GM23338 (cell line): ENCODE measurements around the gene PRR35. TPM values are rescaled to one million over a fixed set of nuclear protein-coding genes. Genes with fewer than 3 reads are reported as not detected.

ENCODE experiments used
- ATAC-seq: fragments of 200-7000 bp; cut with Tn5 transposase; 3 replicates; pipeline ENCODE4 v1.9.1; 2020
- DNase-seq: peaks from one replicate; pipeline ENCODE4 v3.0.0-alpha.2; 2015; ENCODE audit warnings: low spot score
- H2AFZ ChIP-seq: fragments of 200-600 bp; sonication (generic); 2 replicates; pipeline ENCODE4 v1.8.0; 2016; ENCODE audit warnings: antibody characterized with exemption, mild to moderate bottlenecking, moderate library complexity
- H3F3A ChIP-seq: fragments of 200-600 bp; sonication (generic); replicated peaks from 2 replicates; pipeline ENCODE4 v1.8.0; 2017; ENCODE audit warnings: antibody characterized with exemption, mixed run types, low read depth
- H3K27ac ChIP-seq: fragments of 200-600 bp; sonication (generic); 2 replicates; pipeline ENCODE4 v1.6.1; 2016; ENCODE audit warnings: low read depth
- H3K27me3 ChIP-seq: fragments of 200-600 bp; sonication (generic); 2 replicates; pipeline ENCODE4 v1.8.0; 2016; ENCODE audit warnings: mild to moderate bottlenecking, mixed run types, moderate library complexity; ENCODE audit not compliant: insufficient read depth
- H3K36me3 ChIP-seq: fragments of 200-600 bp; sonication (generic); 2 replicates; pipeline ENCODE4 v1.8.0; 2016; ENCODE audit warnings: mild to moderate bottlenecking; ENCODE audit not compliant: insufficient read depth
- H3K4me1 ChIP-seq: fragments of 200-600 bp; sonication (generic); 2 replicates; pipeline ENCODE4 v1.8.0; 2016; ENCODE audit warnings: mild to moderate bottlenecking, moderate library complexity; ENCODE audit not compliant: insufficient read depth
- H3K4me2 ChIP-seq: fragments of 200-600 bp; sonication (generic); 2 replicates; pipeline ENCODE4 v1.7.1; 2017; ENCODE audit warnings: mixed run types
- H3K4me3 ChIP-seq: fragments of 200-600 bp; sonication (generic); 2 replicates; pipeline ENCODE4 v1.6.1; 2016; ENCODE audit warnings: mixed run types
- H3K79me2 ChIP-seq: fragments of 200-600 bp; sonication (generic); replicated peaks from 2 replicates; pipeline ENCODE4 v1.8.0; 2017; ENCODE audit warnings: mild to moderate bottlenecking; ENCODE audit not compliant: insufficient read depth
- H3K9me2 ChIP-seq: fragments of 200-600 bp; sonication (generic); 2 replicates; pipeline ENCODE4 v1.8.0; 2017; ENCODE audit not compliant: insufficient read depth
- H4K20me1 ChIP-seq: fragments of 200-600 bp; sonication (generic); replicated peaks from 2 replicates; pipeline ENCODE4 v1.8.0; 2017; ENCODE audit warnings: mild to moderate bottlenecking; ENCODE audit not compliant: insufficient read depth
- H3K27ac Mint-ChIP-seq: 2 replicates; pipeline ENCODE4 v1.8.0; 2020; ENCODE audit warnings: inconsistent platforms, mild to moderate bottlenecking, moderate library complexity, mixed read lengths
- H3K27me3 Mint-ChIP-seq: 3 replicates; pipeline ENCODE4 v1.8.0; 2022; ENCODE audit warnings: low read depth, mild to moderate bottlenecking, moderate library complexity, mixed read lengths, inconsistent platforms; ENCODE audit not compliant: insufficient read depth, poor library complexity
- H3K36me3 Mint-ChIP-seq: 3 replicates; pipeline ENCODE4 v1.8.0; 2021; ENCODE audit warnings: low read depth, mild to moderate bottlenecking, inconsistent platforms, moderate library complexity, mixed read lengths
- H3K4me1 Mint-ChIP-seq: 3 replicates; pipeline ENCODE4 v1.8.0; 2020; ENCODE audit warnings: mild to moderate bottlenecking, inconsistent platforms, mixed read lengths
- H3K4me3 Mint-ChIP-seq: 3 replicates; pipeline ENCODE4 v1.8.0; 2021; ENCODE audit warnings: moderate library complexity, mild to moderate bottlenecking, inconsistent platforms, mixed read lengths
- H3K9me3 Mint-ChIP-seq: 3 replicates; pipeline ENCODE4 v1.8.0; 2020; ENCODE audit warnings: moderate library complexity, mild to moderate bottlenecking, inconsistent platforms, mixed read lengths
- CREB1 ChIP-seq: fragments of 250-450 bp; sonication (Bioruptor Pico); IDR thresholded peaks from 2 replicates; pipeline ENCODE4 v1.5.0; 2020; ENCODE audit warnings: low read depth, mild to moderate bottlenecking, moderate library complexity
- CTCF ChIP-seq, 2 experiments: fragments of 200-600 bp in 1 of 2; sonication (generic) in 1 of 2; conservative IDR thresholded peaks; 2 replicates each; pipeline versions ENCODE4 v1.5.1 to v1.6.1; 2016 to 2017; ENCODE audit warnings: antibody characterized with exemption in 2 of 2, low read depth in 2 of 2, mild to moderate bottlenecking in 2 of 2, moderate library complexity in 1 of 2
- EZH2 ChIP-seq: fragments of 200-600 bp; sonication (generic); IDR thresholded peaks from one replicate; pipeline ENCODE4 v1.8.0; 2017; ENCODE audit warnings: antibody characterized with exemption, mild to moderate bottlenecking, low read depth; ENCODE audit not compliant: unreplicated experiment
- EZH2phosphoT487 ChIP-seq: fragments of 200-600 bp; sonication (generic); IDR thresholded peaks from one replicate; pipeline ENCODE4 v1.8.1; 2018; ENCODE audit warnings: antibody characterized with exemption; ENCODE audit not compliant: unreplicated experiment
- JUNB ChIP-seq: IDR thresholded peaks from one replicate; pipeline ENCODE4 v1.6.1; 2016; ENCODE audit warnings: antibody characterized with exemption; ENCODE audit not compliant: unreplicated experiment
- NANOG ChIP-seq: IDR thresholded peaks from 2 replicates; pipeline ENCODE4 v1.6.1; 2016; ENCODE audit warnings: antibody characterized with exemption, borderline replicate concordance
- POLR2AphosphoS5 ChIP-seq: IDR thresholded peaks from 2 replicates; pipeline ENCODE4 v1.6.1; 2016; ENCODE audit warnings: antibody characterized with exemption, low read depth
- STAT1 ChIP-seq: IDR thresholded peaks from one replicate; pipeline ENCODE4 v1.6.1; 2016; ENCODE audit warnings: antibody characterized with exemption; ENCODE audit not compliant: unreplicated experiment
- ZNF114 ChIP-seq: fragments of 250-450 bp; sonication (Bioruptor Pico); IDR thresholded peaks from 2 replicates; pipeline ENCODE4 v1.5.0; 2020; ENCODE audit warnings: mild to moderate bottlenecking, moderate library complexity
- ZNF331 ChIP-seq: fragments of 250-450 bp; sonication (Bioruptor Pico); IDR thresholded peaks from 2 replicates; pipeline ENCODE4 v1.5.0; 2020; ENCODE audit warnings: low read depth, mild to moderate bottlenecking, moderate library complexity
- ZNF462 ChIP-seq: fragments of 250-450 bp; sonication (Bioruptor Pico); IDR thresholded peaks from 2 replicates; pipeline ENCODE4 v1.5.0; 2020; ENCODE audit warnings: mild to moderate bottlenecking, moderate library complexity
- polyA plus RNA-seq: library from polyadenylated mRNA; unstranded; fragments of >200 nt; fragmentation: Nextera tagmentation; extraction: Ambion mirVana; gene quantifications from 2 replicates; pipeline ENCODE4 v1.2.1, GENCODE V29; 2016
- total RNA-seq: library from RNA; depleted of rRNA; stranded (reverse); fragments of >200 nt; shearing (Covaris generic); gene quantifications from 2 replicates; pipeline ENCODE4 v1.2.3, GENCODE V29; 2014

The PRR35 gene
- total and polyA plus RNA-seq, 2 experiments from 2014 or later = 0.32 to 1.4 TPM

- Histone ChIP-seq H3K27ac (no peak overlapping the region), H3K4me2 (no peak overlapping the region), H3K27me3 (no peaks in the 10 kb centered on the region), H3K4me1 (peaks cover 6% of the 10 kb centered on the region; the same call in 1 of the 2 replicates), H3K9me2 (no peaks in the 10 kb centered on the region), H3K36me3 (no peaks in the 10 kb centered on the region), H3F3A (0 out of 2 replicates have a peak, but pooled peaks cover 8% of the 10 kb centered on the region), H3K4me3 (no peak overlapping the region), H4K20me1 (peaks cover 18% of the 10 kb centered on the region), H2AFZ (no peak overlapping the region), H3K79me2 (peaks cover 26% of the 10 kb centered on the region)
- peaks cover 5% of the 10 kb centered on the region; the same call in 2 of the 3 replicates for H3K36me3 Mint-ChIP-seq
- no peaks in the 10 kb centered on the region; the same call in 2 of the 3 replicates for H3K9me3 Mint-ChIP-seq
- H3K27ac Mint-ChIP-seq = no peak overlapping the region
- peak overlapping the region; percentile 86; the same call in 1 of the 3 replicates for H3K4me3 Mint-ChIP-seq
- peaks cover 15% of the 10 kb centered on the region for H3K27me3 Mint-ChIP-seq
- ATAC-seq = no peak
- no peak for DNase-seq
- peaks cover 22% of the 10 kb centered on the region for H3K4me1 Mint-ChIP-seq
- TF ChIP-seq CREB1 (CRISPR knock-in tag) = no peak
- no peak for TF ChIP-seq JUNB
- TF ChIP-seq EZH2phosphoT487 = no peak
Observed at GRCh38 chr16:525123-525519, 35.1 kb upstream of the PRR35 start.

GRCh38 chr16:525520-526180 lies 34.5 kb upstream of the PRR35 start:
- Mint-ChIP-seq H3K4me1 (peaks cover 22% of the 10 kb centered on the region), H3K4me3 (peak overlapping the region; percentile 86), H3K36me3 (peaks cover 5% of the 10 kb centered on the region; the same call in 2 of the 3 replicates), H3K27me3 (peaks cover 15% of the 10 kb centered on the region), H3K27ac (no peak overlapping the region), H3K9me3 (no peaks in the 10 kb centered on the region; the same call in 2 of the 3 replicates)
- no peak for ATAC-seq
- Histone ChIP-seq H3K4me3 (peak overlapping the region; percentile 90), H4K20me1 (peaks cover 22% of the 10 kb centered on the region), H3K27ac (no peak overlapping the region), H3K79me2 (peaks cover 31% of the 10 kb centered on the region), H3K4me2 (peak overlapping the region; percentile 97), H3F3A (0 out of 2 replicates have a peak, but pooled peaks cover 8% of the 10 kb centered on the region), H2AFZ (no peak overlapping the region), H3K9me2 (no peaks in the 10 kb centered on the region), H3K36me3 (no peaks in the 10 kb centered on the region), H3K27me3 (no peaks in the 10 kb centered on the region), H3K4me1 (peaks cover 6% of the 10 kb centered on the region; the same call in 1 of the 2 replicates)
- no peak for DNase-seq
- TF ChIP-seq NANOG (no peak), EZH2phosphoT487 (no peak), CTCF (conservative IDR thresholded peaks at IDR 0.05; ENCODE audit: low read depth in 2 of 2) (no peak), ZNF114 (CRISPR knock-in tag) (no peak), EZH2 (no peak), STAT1 (no peak), POLR2AphosphoS5 (no peak; the same call in 1 of the 2 replicates), CREB1 (CRISPR knock-in tag) (no peak), ZNF462 (CRISPR knock-in tag) (no peak), ZNF331 (CRISPR knock-in tag) (no peak)
